ENCODE data around the gene SELENOH.

The SELENOH gene

DNA sequence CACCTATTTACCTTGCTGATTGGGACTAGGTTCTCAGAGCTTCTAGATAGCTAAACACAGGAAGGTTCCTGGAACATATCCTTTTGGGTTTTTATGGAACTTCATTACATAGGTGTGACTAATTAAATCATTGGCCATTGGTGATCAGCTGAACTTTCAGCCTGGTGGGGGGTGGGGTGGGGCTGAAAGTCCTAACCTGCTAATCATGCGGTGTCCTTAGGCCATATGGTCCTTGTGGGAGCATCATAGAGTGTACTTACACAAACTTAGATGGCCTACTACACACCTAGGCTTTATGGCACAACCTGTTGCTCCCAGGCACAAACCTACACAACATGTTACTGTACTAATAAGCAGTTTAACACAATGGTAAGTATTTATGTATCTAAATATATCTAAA, 8.6 kb upstream of the SELENOH start:
- TF ChIP-seq ARNTL (CRISPR knock-in tag; IDR thresholded peaks at IDR 0.05; ENCODE audit: borderline replicate concordance, low read depth) (no peak), BACH2 (CRISPR knock-in tag; IDR thresholded peaks at IDR 0.05; ENCODE audit: borderline replicate concordance) (no peak), ZFP30 (CRISPR knock-in tag; IDR thresholded peaks at IDR 0.05) (no peak), GLIS3 (CRISPR knock-in tag; IDR thresholded peaks at IDR 0.05) (no peak), ZC3H10 (CRISPR knock-in tag; IDR thresholded peaks at IDR 0.05) (no peak), ZNF70 (CRISPR knock-in tag; IDR thresholded peaks at IDR 0.05) (no peak), CSDC2 (CRISPR knock-in tag; IDR thresholded peaks at IDR 0.05) (no peak), ESRRG (CRISPR knock-in tag; IDR thresholded peaks at IDR 0.05) (no peak), ZNF8 (CRISPR knock-in tag; IDR thresholded peaks at IDR 0.05) (no peak), PATZ1 (CRISPR knock-in tag; IDR thresholded peaks at IDR 0.05; ENCODE audit: borderline replicate concordance) (no peak), ZNF565 (CRISPR knock-in tag; conservative IDR thresholded peaks at IDR 0.05; ENCODE audit: low read depth) (no peak), TOX (CRISPR knock-in tag; IDR thresholded peaks at IDR 0.05; ENCODE audit: borderline replicate concordance) (no peak), RARB (CRISPR knock-in tag; IDR thresholded peaks at IDR 0.05) (no peak), TSHZ2 (CRISPR knock-in tag; IDR thresholded peaks at IDR 0.05) (no peak), SNAI2 (CRISPR knock-in tag; IDR thresholded peaks at IDR 0.05) (no peak), ISL1 (CRISPR knock-in tag; IDR thresholded peaks at IDR 0.05) (no peak), OSR1 (CRISPR knock-in tag; IDR thresholded peaks at IDR 0.05) (no peak), TCF4 (CRISPR knock-in tag; IDR thresholded peaks at IDR 0.05; ENCODE audit: borderline replicate concordance) (no peak)
- TF ChIP-seq, protein P1, sequence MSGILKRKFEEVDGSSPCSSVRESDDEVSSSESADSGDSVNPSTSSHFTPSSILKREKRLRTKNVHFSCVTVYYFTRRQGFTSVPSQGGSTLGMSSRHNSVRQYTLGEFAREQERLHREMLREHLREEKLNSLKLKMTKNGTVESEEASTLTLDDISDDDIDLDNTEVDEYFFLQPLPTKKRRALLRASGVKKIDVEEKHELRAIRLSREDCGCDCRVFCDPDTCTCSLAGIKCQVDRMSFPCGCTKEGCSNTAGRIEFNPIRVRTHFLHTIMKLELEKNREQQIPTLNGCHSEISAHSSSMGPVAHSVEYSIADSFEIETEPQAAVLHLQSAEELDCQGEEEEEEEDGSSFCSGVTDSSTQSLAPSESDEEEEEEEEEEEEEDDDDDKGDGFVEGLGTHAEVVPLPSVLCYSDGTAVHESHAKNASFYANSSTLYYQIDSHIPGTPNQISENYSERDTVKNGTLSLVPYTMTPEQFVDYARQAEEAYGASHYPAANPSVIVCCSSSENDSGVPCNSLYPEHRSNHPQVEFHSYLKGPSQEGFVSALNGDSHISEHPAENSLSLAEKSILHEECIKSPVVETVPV (CRISPR knock-in tag; IDR thresholded peaks at IDR 0.05), result no peak
- no peak for ATAC-seq

- no peak for ATAC-seq
- TF ChIP-seq ISL1 (CRISPR knock-in tag; IDR thresholded peaks at IDR 0.05), result no peak
- TF ChIP-seq, protein P2, sequence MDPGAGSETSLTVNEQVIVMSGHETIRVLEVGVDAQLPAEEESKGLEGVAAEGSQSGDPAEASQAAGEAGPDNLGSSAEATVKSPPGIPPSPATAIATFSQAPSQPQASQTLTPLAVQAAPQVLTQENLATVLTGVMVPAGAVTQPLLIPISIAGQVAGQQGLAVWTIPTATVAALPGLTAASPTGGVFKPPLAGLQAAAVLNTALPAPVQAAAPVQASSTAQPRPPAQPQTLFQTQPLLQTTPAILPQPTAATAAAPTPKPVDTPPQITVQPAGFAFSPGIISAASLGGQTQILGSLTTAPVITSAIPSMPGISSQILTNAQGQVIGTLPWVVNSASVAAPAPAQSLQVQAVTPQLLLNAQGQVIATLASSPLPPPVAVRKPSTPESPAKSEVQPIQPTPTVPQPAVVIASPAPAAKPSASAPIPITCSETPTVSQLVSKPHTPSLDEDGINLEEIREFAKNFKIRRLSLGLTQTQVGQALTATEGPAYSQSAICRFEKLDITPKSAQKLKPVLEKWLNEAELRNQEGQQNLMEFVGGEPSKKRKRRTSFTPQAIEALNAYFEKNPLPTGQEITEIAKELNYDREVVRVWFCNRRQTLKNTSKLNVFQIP (CRISPR knock-in tag; IDR thresholded peaks at IDR 0.05; ENCODE audit: borderline replicate concordance, low read depth), result no peak
- TF ChIP-seq ZFP30 (CRISPR knock-in tag; IDR thresholded peaks at IDR 0.05), result no peak
- TF ChIP-seq ZNF8 (CRISPR knock-in tag; IDR thresholded peaks at IDR 0.05), result no peak
- TF ChIP-seq ARNTL (CRISPR knock-in tag; IDR thresholded peaks at IDR 0.05; ENCODE audit: borderline replicate concordance, low read depth), result no peak
- TF ChIP-seq ZNF565 (CRISPR knock-in tag; conservative IDR thresholded peaks at IDR 0.05; ENCODE audit: low read depth), result no peak
- no peak for TF ChIP-seq PPARA (CRISPR knock-in tag; IDR thresholded peaks at IDR 0.05; ENCODE audit: borderline replicate concordance)
- no peak for TF ChIP-seq CSDC2 (CRISPR knock-in tag; IDR thresholded peaks at IDR 0.05)
- no peak for TF ChIP-seq ZC3H10 (CRISPR knock-in tag; IDR thresholded peaks at IDR 0.05)
- TF ChIP-seq BACH2 (CRISPR knock-in tag; IDR thresholded peaks at IDR 0.05; ENCODE audit: borderline replicate concordance), result no peak
- TF ChIP-seq ZNF70 (CRISPR knock-in tag; IDR thresholded peaks at IDR 0.05), result no peak
- TF ChIP-seq TOX (CRISPR knock-in tag; IDR thresholded peaks at IDR 0.05; ENCODE audit: borderline replicate concordance), result no peak
- TF ChIP-seq RARB (CRISPR knock-in tag; IDR thresholded peaks at IDR 0.05), result no peak
- no peak for TF ChIP-seq GLIS3 (CRISPR knock-in tag; IDR thresholded peaks at IDR 0.05)
- no peak for TF ChIP-seq PATZ1 (CRISPR knock-in tag; IDR thresholded peaks at IDR 0.05; ENCODE audit: borderline replicate concordance)
- no peak for TF ChIP-seq ZFP3 (CRISPR knock-in tag; IDR thresholded peaks at IDR 0.05)
- no peak for TF ChIP-seq TSHZ2 (CRISPR knock-in tag; IDR thresholded peaks at IDR 0.05)
- no peak for TF ChIP-seq ESRRG (CRISPR knock-in tag; IDR thresholded peaks at IDR 0.05)
These were observed 5.5 kb upstream of the SELENOH start for GRCh38 chr11:57735619-57736298.

Data from SK-N-SH treated with all-trans-retinoic acid at 6 μM for 48 hours (cell line).